ENCODE measurements around the gene PLA2G2F. TPM values are rescaled to one million over a fixed set of nuclear protein-coding genes. Genes with fewer than 3 reads are reported as not detected.
A peak's percentile ranks its signal among the peaks of the same experiment; 100 is the strongest.

PLA2G2F gene
- total and polyA plus RNA-seq, 2 experiments from 2014 or later, result not detected

DNA sequence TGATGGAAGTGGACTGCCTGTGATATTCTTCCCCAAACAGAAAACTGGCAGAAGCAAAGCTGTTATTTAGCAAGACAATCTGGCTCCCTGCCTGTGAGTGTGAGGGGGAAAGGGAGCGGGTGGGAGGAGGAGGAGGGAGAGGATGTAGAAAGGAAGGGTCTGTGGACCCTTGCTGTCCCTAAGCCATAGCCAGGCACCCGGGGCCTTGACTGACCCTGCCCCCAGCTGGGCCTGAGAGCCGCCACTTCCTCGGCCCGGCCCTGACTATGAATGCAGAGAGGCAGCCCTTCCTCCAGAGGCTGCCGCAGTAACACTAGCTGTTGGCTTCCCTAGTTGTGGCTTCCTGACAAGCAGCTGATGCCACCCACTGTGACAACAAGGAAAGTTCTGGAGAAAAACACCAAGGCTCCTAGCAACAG is 13.9 kb downstream of the PLA2G2F start:
- Histone ChIP-seq H3K36me3 (ENCODE audit: insufficient read depth) (no peaks in the 10 kb centered on the region), H2AFZ (no peak overlapping the region), H3K4me2 (peak overlapping the region; percentile 51; the same call in 1 of the 2 replicates), H4K20me1 (replicated peaks; ENCODE audit: insufficient read depth) (no peaks in the 10 kb centered on the region), H3K79me2 (replicated peaks; ENCODE audit: insufficient read depth) (no peaks in the 10 kb centered on the region), H3K27me3 (ENCODE audit: insufficient read depth) (no peaks in the 10 kb centered on the region), H3K4me3 (no peak overlapping the region), H3K27ac (ENCODE audit: low read depth) (no peak overlapping the region), H3K9me2 (ENCODE audit: insufficient read depth) (no peaks in the 10 kb centered on the region), H3K4me1 (ENCODE audit: insufficient read depth) (peaks cover 9% of the 10 kb centered on the region; the same call in 1 of the 2 replicates), H3F3A (replicated peaks; ENCODE audit: low read depth) (0 out of 2 replicates have a peak, but pooled peaks cover 3% of the 10 kb centered on the region)
- Mint-ChIP-seq H3K9me3 (no peaks in the 10 kb centered on the region), H3K27me3 (ENCODE audit: insufficient read depth, low read depth, poor library complexity) (peaks cover 6% of the 10 kb centered on the region), H3K27ac (no peak overlapping the region), H3K36me3 (ENCODE audit: low read depth) (no peaks in the 10 kb centered on the region), H3K4me1 (peaks cover 22% of the 10 kb centered on the region), H3K4me3 (peak overlapping the region; percentile 14; the same call in 1 of the 3 replicates)
- DNase-seq (ENCODE audit: low spot score) (peak; percentile 61), ATAC-seq (peak; percentile 59)
- TF ChIP-seq JUNB (IDR thresholded peaks at IDR 0.05; ENCODE audit: unreplicated experiment), result no peak
- no peak for TF ChIP-seq CREB1 (CRISPR knock-in tag; IDR thresholded peaks at IDR 0.05; ENCODE audit: low read depth)
- no peak for TF ChIP-seq EZH2phosphoT487 (IDR thresholded peaks at IDR 0.05; ENCODE audit: unreplicated experiment)
- no peak for TF ChIP-seq STAT1 (IDR thresholded peaks at IDR 0.05; ENCODE audit: unreplicated experiment)
- TF ChIP-seq, protein P1, sequence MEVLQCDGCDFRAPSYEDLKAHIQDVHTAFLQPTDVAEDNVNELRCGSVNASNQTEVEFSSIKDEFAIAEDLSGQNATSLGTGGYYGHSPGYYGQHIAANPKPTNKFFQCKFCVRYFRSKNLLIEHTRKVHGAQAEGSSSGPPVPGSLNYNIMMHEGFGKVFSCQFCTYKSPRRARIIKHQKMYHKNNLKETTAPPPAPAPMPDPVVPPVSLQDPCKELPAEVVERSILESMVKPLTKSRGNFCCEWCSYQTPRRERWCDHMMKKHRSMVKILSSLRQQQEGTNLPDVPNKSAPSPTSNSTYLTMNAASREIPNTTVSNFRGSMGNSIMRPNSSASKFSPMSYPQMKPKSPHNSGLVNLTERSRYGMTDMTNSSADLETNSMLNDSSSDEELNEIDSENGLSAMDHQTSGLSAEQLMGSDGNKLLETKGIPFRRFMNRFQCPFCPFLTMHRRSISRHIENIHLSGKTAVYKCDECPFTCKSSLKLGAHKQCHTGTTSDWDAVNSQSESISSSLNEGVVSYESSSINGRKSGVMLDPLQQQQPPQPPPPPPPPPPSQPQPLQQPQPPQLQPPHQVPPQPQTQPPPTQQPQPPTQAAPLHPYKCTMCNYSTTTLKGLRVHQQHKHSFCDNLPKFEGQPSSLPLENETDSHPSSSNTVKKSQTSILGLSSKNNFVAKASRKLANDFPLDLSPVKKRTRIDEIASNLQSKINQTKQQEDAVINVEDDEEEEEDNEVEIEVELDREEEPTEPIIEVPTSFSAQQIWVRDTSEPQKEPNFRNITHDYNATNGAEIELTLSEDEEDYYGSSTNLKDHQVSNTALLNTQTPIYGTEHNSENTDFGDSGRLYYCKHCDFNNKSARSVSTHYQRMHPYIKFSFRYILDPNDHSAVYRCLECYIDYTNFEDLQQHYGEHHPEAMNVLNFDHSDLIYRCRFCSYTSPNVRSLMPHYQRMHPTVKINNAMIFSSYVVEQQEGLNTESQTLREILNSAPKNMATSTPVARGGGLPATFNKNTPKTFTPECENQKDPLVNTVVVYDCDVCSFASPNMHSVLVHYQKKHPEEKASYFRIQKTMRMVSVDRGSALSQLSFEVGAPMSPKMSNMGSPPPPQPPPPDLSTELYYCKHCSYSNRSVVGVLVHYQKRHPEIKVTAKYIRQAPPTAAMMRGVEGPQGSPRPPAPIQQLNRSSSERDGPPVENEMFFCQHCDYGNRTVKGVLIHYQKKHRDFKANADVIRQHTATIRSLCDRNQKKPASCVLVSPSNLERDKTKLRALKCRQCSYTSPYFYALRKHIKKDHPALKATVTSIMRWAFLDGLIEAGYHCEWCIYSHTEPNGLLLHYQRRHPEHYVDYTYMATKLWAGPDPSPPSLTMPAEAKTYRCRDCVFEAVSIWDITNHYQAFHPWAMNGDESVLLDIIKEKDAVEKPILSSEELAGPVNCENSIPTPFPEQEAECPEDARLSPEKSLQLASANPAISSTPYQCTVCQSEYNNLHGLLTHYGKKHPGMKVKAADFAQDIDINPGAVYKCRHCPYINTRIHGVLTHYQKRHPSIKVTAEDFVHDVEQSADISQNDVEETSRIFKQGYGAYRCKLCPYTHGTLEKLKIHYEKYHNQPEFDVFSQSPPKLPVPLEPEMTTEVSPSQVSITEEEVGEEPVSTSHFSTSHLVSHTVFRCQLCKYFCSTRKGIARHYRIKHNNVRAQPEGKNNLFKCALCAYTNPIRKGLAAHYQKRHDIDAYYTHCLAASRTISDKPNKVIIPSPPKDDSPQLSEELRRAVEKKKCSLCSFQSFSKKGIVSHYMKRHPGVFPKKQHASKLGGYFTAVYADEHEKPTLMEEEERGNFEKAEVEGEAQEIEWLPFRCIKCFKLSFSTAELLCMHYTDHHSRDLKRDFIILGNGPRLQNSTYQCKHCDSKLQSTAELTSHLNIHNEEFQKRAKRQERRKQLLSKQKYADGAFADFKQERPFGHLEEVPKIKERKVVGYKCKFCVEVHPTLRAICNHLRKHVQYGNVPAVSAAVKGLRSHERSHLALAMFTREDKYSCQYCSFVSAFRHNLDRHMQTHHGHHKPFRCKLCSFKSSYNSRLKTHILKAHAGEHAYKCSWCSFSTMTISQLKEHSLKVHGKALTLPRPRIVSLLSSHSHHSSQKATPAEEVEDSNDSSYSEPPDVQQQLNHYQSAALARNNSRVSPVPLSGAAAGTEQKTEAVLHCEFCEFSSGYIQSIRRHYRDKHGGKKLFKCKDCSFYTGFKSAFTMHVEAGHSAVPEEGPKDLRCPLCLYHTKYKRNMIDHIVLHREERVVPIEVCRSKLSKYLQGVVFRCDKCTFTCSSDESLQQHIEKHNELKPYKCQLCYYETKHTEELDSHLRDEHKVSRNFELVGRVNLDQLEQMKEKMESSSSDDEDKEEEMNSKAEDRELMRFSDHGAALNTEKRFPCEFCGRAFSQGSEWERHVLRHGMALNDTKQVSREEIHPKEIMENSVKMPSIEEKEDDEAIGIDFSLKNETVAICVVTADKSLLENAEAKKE (CRISPR knock-in tag; IDR thresholded peaks at IDR 0.05), result no peak
- TF ChIP-seq EZH2 (IDR thresholded peaks at IDR 0.05; ENCODE audit: low read depth, unreplicated experiment), result no peak
- TF ChIP-seq NANOG (IDR thresholded peaks at IDR 0.05; ENCODE audit: borderline replicate concordance), result no peak
- TF ChIP-seq ZNF114 (CRISPR knock-in tag; IDR thresholded peaks at IDR 0.05), result no peak
- TF ChIP-seq ZNF331 (CRISPR knock-in tag; IDR thresholded peaks at IDR 0.05; ENCODE audit: low read depth), result no peak
- TF ChIP-seq POLR2AphosphoS5 (IDR thresholded peaks at IDR 0.05; ENCODE audit: low read depth), result no peak
